PC-9 (cell line): ENCODE measurements around the gene PRRX1. TPM values are rescaled to one million over a fixed set of nuclear protein-coding genes. Genes with fewer than 3 reads are reported as not detected.

Experiments
- BruUV-seq: library from RNA; stranded (reverse); fragments of 400-500 nt; replicated peaks from 2 replicates; lab custom pipeline; 2021; lab: Mats Ljungman, UMichigan
- CTCF ChIA-PET: fragments of 300-600 bp; sonication (Branson Sonifier 250); formaldehyde crosslinking; loops from one replicate; lab custom pipeline; 2022; ENCODE audit warnings: antibody characterized with exemption; lab: Charles Lee
- POLR2A ChIA-PET: fragments of 300-600 bp; sonication (Branson Sonifier 250); formaldehyde crosslinking; loops from one replicate; lab custom pipeline; 2022; ENCODE audit warnings: antibody characterized with exemption; ENCODE audit not compliant: unreplicated experiment; lab: Charles Lee
- DNase-seq, 2 experiments: peaks; one replicate each; pipeline versions ENCODE4 v3.0.0 to v3.0.0-alpha.2; 2015 to 2022; ENCODE audit warnings: mixed read lengths in 1 of 2
- H2AFZ ChIP-seq: fragments of 200-600 bp; sonication (generic); 2 replicates; pipeline ENCODE4 v1.8.1; 2017; ENCODE audit warnings: antibody characterized with exemption
- H3F3A ChIP-seq: fragments of 200-600 bp; sonication (generic); 2 replicates; pipeline ENCODE4 v1.8.1; 2017; ENCODE audit warnings: antibody characterized with exemption, mild to moderate bottlenecking, low read depth; ENCODE audit not compliant: insufficient read depth
- H3K27ac ChIP-seq: fragments of 200-600 bp; sonication (generic); 2 replicates; pipeline ENCODE4 v1.6.1; 2016; ENCODE audit warnings: mixed run types
- H3K27me3 ChIP-seq: fragments of 200-600 bp; sonication (generic); 2 replicates; pipeline ENCODE4 v1.6.1; 2016; ENCODE audit warnings: low read depth, mixed run types; ENCODE audit not compliant: insufficient read depth
- H3K36me3 ChIP-seq: fragments of 200-600 bp; sonication (generic); 2 replicates; pipeline ENCODE4 v1.6.1; 2016; ENCODE audit warnings: low read depth, mixed run types
- H3K4me1 ChIP-seq: fragments of 200-600 bp; sonication (generic); replicated peaks from 2 replicates; pipeline ENCODE4 v1.6.1; 2016; ENCODE audit warnings: mixed run types; ENCODE audit not compliant: insufficient read depth
- H3K4me2 ChIP-seq: fragments of 200-600 bp; sonication (generic); 2 replicates; pipeline ENCODE4 v1.6.1; 2017; ENCODE audit warnings: mixed run types
- H3K4me3 ChIP-seq: fragments of 200-600 bp; sonication (generic); 2 replicates; pipeline ENCODE4 v1.6.1; 2016; ENCODE audit warnings: mixed run types
- H3K79me2 ChIP-seq: fragments of 200-600 bp; sonication (generic); 2 replicates; pipeline ENCODE4 v1.6.1; 2017; ENCODE audit warnings: low read depth, mixed run types
- H3K9me2 ChIP-seq: fragments of 200-600 bp; sonication (generic); 2 replicates; pipeline ENCODE4 v1.8.1; 2017; ENCODE audit warnings: mild to moderate bottlenecking; ENCODE audit not compliant: insufficient read depth
- H3K9me3 ChIP-seq: fragments of 200-600 bp; sonication (generic); 2 replicates; pipeline ENCODE4 v1.8.1; 2016; ENCODE audit warnings: low read depth; ENCODE audit not compliant: insufficient read depth
- H4K20me1 ChIP-seq: fragments of 200-600 bp; sonication (generic); 2 replicates; pipeline ENCODE4 v1.8.1; 2017; ENCODE audit not compliant: insufficient read depth
- EZH2 ChIP-seq: fragments of 200-600 bp; sonication (generic); IDR thresholded peaks from 2 replicates; pipeline ENCODE4 v1.8.0; 2017; ENCODE audit warnings: antibody characterized with exemption, low read depth
- intact Hi-C: fragments of 100-400 bp; cut with micrococcal nuclease; formaldehyde crosslinking; loops from one replicate; pipeline ENCODE4 v1.10.0; 2022; ENCODE audit not compliant: unreplicated experiment
- total RNA-seq: library from RNA; stranded (reverse); gene quantifications from 2 replicates; pipeline ENCODE4 v1.2.3, GENCODE V29; 2021
- TF ChIP-seq, protein P1 (sequence below): fragments of 200-600 bp; sonication (generic); conservative IDR thresholded peaks from 2 replicates; pipeline ENCODE4 v1.6.1; 2017; ENCODE audit warnings: mixed run types, antibody characterized with exemption, mild to moderate bottlenecking, moderate library complexity

Gene PRRX1
- total RNA-seq, 1 experiment from 2014 or later = not detected

DNA sequence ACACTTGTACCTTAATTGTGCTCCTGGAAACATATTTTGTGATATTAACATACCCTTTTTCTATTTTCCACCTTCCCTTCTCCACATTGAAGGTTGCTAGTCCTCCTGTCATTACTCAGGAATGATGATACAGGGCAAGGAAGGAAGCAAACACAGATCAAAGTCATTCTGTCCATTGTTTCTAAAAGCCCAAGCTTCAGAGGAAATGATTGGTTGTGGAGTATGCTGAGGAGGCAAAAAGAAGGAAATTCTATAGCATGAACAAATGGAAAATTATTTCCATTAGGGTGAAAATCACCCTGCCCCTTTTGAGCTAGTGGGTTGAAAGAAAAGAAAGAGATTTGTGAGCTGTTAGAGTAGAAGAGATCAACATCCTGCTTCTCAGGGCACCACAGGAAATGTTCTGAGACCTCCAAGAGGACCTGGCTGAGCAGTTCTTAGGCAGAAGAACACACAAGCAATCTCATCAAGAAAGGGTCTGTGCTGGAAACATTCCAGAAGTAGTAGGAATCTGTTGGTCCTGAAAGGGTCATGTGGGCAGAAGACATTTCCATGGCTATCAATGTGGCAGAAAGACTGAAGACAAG lies 29.0 kb upstream of the PRRX1 start:
- DNase-seq = no peak
- no peaks in the 10 kb centered on the region for H3K9me2 ChIP-seq
- H3K36me3 ChIP-seq = no peaks in the 10 kb centered on the region
- no peaks in the 10 kb centered on the region for H3F3A ChIP-seq
- H3K4me1 ChIP-seq = no peaks in the 10 kb centered on the region
- intact Hi-C loops = no loop called here
- H3K4me2 ChIP-seq = no peak overlapping the region
- no TSS peak for BruUV-seq
- CTCF ChIA-PET = no interaction called here
- H4K20me1 ChIP-seq = no peaks in the 10 kb centered on the region
- H2AFZ ChIP-seq = no peak overlapping the region
- H3K79me2 ChIP-seq = no peaks in the 10 kb centered on the region
- H3K27me3 ChIP-seq = no peaks in the 10 kb centered on the region
- H3K27ac ChIP-seq = no peak overlapping the region
- no peaks in the 10 kb centered on the region for H3K9me3 ChIP-seq
- no peak overlapping the region for H3K4me3 ChIP-seq
- POLR2A ChIA-PET = no interaction called here
- no peak for TF ChIP-seq EZH2
- TF ChIP-seq, protein P1, sequence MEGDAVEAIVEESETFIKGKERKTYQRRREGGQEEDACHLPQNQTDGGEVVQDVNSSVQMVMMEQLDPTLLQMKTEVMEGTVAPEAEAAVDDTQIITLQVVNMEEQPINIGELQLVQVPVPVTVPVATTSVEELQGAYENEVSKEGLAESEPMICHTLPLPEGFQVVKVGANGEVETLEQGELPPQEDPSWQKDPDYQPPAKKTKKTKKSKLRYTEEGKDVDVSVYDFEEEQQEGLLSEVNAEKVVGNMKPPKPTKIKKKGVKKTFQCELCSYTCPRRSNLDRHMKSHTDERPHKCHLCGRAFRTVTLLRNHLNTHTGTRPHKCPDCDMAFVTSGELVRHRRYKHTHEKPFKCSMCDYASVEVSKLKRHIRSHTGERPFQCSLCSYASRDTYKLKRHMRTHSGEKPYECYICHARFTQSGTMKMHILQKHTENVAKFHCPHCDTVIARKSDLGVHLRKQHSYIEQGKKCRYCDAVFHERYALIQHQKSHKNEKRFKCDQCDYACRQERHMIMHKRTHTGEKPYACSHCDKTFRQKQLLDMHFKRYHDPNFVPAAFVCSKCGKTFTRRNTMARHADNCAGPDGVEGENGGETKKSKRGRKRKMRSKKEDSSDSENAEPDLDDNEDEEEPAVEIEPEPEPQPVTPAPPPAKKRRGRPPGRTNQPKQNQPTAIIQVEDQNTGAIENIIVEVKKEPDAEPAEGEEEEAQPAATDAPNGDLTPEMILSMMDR = no peak

DNA sequence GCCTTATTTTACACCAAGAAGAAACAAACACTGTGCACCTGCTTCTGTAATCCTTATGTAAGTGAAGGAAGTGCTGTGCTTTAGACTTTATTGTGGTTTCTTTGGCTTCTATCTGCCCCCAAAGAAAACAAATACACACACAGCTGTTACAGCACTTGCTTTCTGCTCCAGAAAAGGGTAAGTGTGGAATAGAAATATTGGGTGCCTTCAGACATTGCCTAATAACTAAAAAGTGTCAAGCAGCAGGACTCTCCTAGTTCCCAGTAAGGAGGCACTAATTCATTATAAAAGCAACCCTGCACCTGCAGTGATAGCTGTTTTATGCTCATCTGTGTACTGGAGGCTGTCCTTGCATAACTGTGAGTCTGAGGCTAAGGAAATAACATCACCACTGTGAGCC lies 23.4 kb upstream of the PRRX1 start:
- DNase-seq = no peak
- BruUV-seq = no TSS peak
- no peak overlapping the region for H2AFZ ChIP-seq
- intact Hi-C loops = no loop called here
- no peak overlapping the region for H3K27ac ChIP-seq
- ChIA-PET CTCF (no interaction called here), POLR2A (no interaction called here)
- no peaks in the 10 kb centered on the region for H3K27me3 ChIP-seq
- H3K4me2 ChIP-seq = no peak overlapping the region
- no peaks in the 10 kb centered on the region for H4K20me1 ChIP-seq
- H3K79me2 ChIP-seq = no peaks in the 10 kb centered on the region
- H3K36me3 ChIP-seq = no peaks in the 10 kb centered on the region
- no peaks in the 10 kb centered on the region for H3K9me3 ChIP-seq
- no peaks in the 10 kb centered on the region for H3K4me1 ChIP-seq
- no peak overlapping the region for H3K4me3 ChIP-seq
- no peak for TF ChIP-seq EZH2
- TF ChIP-seq, protein P1 = no peak
- H3K9me2 ChIP-seq = no peaks in the 10 kb centered on the region; the same call in 1 of the 2 replicates
- no peaks in the 10 kb centered on the region for H3F3A ChIP-seq

DNA sequence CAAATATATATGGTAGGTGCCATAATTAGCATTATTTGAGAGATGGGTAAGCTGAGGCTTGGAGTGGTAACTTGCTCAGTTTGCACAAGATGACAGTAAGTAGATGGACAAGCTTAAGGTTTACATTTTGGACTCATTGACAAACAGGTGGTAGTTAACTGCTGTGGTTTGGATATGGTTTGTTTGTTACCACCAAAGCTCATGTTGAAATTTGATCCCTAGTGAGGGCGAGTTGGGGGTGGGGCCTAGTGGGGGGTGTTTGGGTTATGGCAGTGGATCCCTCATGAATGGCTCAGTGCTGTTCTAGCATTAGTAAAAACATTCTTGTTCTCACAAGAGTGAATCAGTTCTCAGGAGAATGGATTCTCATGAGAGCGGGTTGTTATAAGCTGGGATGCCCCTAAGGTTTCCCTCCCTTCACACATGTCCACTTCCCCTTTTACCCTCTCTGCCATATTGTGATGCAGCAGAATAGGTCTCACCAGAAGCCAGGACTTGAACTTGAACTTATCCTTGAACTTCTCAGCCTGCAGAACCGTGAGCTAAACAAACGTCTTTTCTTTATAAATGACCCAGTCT lies 6.6 kb upstream of the PRRX1 start:
- POLR2A ChIA-PET = interaction anchor here (0.6 kb wide), 1 partner anchor 125 kb away, joined by 5 read pairs; no protein-coding TSS in a partner anchor
- Histone ChIP-seq H3K9me2 (no peaks in the 10 kb centered on the region), H2AFZ (no peak overlapping the region), H3K27me3 (no peaks in the 10 kb centered on the region; the same call in 1 of the 2 replicates), H3K4me2 (no peak overlapping the region), H3K36me3 (no peaks in the 10 kb centered on the region), H3K27ac (no peak overlapping the region), H3F3A (no peaks in the 10 kb centered on the region), H3K4me3 (no peak overlapping the region), H4K20me1 (no peaks in the 10 kb centered on the region), H3K79me2 (no peaks in the 10 kb centered on the region), H3K9me3 (no peaks in the 10 kb centered on the region), H3K4me1 (no peaks in the 10 kb centered on the region)
- CTCF ChIA-PET = no interaction called here
- intact Hi-C loops = no loop called here
- TF ChIP-seq, protein P1 = no peak
- TF ChIP-seq EZH2 = no peak
- no peak for DNase-seq
- BruUV-seq = no TSS peak
